ENCODE measurements around the gene FOLR1.
A peak's percentile ranks its signal among the peaks of the same experiment; 100 is the strongest.
"Not testable (repeated sequence)": the region's sequence is repeated elsewhere in the genome, so short reads cannot be mapped to it uniquely, and the experiment has no call there.

FOLR1 gene

DNA sequence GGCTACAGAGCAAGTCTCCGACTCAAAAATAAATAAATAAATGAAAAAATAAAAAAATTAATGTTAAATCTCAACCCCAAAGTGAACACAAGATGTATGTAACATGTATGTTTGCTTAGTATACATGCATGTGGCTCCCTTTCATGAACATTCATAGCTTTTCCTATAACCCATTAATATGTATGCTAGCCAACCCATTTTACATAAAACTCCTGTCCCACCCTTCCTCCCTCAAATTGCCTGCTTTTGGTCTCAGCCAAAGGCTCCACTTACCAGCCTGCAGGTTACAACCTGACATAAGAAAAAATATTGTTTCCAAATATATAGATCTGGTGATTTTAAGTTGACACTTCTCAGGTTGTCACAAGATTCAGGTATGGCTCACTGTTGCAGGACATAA is 3.7 kb upstream of the FOLR1 start:
- no peak for DNase-seq

DNA sequence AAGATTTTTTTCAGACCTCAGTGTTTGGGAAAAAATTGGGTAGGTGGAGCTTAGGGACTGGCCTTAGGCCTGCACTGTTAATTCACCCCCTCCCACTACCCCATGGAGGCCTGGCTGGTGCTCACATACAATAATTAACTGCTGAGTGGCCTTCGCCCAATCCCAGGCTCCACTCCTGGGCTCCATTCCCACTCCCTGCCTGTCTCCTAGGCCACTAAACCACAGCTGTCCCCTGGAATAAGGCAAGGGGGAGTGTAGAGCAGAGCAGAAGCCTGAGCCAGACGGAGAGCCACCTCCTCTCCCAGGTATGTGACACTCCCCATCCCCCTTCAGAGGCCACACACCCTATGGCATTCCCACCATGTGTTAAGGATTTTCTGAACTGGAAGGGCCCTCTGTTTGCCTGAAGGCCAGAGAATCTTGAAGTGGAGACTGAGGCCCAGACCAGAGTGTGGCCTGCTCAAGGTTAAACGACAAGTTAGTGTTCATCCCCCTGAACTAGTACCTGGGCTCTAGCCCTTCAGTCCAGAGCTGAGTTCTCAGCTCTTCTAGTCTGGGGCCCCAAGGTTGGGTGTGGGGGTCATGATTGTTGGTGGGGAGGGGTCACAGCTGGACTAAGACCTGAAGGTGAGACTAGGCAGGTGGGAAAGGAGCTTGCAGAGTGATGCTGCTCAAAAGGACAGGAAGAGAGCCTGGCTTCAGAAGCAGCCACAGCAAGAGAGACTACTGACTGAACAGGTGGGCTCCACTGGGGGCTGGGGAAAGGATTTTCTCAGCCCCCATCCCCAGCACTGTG is 2.3 kb upstream of the FOLR1 start:
- no peak for DNase-seq

DNA sequence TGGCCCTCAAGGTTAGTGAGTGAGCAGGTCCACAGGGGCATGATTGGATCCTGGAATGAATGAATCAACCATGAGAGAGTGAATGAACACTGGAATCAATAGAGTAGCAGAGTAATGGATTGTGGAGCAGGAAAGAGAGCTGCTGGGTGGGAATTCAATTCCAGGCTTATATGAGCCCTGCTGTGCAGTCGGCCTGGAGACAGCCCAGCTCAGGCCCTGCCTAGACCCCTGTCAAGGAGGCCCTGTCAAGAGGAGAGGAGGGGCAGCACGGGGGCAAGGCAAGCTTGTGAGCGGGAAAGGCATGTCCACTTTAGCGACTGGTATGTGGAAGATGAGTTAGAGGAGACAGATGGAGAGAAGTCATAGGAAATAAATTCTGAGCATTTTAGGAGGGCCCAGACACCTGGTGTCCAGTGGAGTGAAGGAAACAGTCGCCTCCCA is 1.3 kb upstream of the FOLR1 start:
- no peak for DNase-seq

DNA sequence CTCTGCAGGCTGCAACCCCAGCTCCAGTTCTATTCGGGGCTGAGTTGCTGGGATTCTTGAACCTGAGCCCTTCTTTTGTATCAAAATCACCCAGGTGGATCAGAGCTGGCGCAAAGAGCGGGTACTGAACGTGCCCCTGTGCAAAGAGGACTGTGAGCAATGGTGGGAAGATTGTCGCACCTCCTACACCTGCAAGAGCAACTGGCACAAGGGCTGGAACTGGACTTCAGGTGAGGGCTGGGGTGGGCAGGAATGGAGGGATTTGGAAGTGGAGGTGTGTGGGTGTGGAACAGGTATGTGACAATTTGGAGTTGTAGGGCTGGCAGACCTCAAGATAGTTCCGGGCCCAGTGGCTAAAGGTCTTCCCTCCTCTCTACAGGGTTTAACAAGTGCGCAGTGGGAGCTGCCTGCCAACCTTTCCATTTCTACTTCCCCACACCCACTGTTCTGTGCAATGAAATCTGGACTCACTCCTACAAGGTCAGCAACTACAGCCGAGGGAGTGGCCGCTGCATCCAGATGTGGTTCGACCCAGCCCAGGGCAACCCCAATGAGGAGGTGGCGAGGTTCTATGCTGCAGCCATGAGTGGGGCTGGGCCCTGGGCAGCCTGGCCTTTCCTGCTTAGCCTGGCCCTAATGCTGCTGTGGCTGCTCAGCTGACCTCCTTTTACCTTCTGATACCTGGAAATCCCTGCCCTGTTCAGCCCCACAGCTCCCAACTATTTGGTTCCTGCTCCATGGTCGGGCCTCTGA is 3.8 kb downstream of the FOLR1 start:
- no peak for DNase-seq

DNA sequence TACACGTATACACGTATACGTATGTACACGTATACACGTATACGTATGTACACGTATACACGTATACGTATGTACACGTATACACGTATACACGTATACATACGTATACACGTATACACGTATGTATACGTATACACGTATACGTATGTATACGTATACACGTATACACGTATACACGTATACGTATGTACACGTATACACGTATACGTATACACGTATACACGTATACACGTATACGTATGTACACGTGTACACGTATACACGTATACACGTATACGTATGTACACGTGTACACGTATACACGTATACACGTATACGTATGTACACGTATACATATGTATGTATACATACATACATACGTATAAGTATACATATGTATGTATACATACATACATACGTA is 9.5 kb downstream of the FOLR1 start:
- DNase-seq, result not testable (repeated sequence)

DNA sequence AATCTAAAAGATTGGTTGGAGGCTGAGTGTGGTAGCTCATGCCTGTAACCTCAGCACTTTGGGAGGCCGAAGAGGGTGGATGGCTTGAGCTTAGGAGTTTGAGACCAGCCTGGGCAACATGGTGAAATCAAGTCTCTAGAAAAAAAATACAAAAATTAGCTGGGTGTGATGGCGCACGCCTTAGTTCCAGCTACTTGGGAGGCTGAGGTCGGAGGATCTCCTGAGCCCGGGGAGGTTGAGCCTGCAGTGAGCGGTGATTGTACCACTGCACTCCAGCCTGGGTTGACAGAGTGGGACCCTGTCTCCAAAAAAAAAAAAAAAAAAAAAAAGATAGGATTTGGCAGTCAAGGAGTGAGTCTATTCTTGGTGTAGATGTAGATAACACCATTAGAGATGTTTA is 10.6 kb downstream of the FOLR1 start:
- no peak for DNase-seq

DNA sequence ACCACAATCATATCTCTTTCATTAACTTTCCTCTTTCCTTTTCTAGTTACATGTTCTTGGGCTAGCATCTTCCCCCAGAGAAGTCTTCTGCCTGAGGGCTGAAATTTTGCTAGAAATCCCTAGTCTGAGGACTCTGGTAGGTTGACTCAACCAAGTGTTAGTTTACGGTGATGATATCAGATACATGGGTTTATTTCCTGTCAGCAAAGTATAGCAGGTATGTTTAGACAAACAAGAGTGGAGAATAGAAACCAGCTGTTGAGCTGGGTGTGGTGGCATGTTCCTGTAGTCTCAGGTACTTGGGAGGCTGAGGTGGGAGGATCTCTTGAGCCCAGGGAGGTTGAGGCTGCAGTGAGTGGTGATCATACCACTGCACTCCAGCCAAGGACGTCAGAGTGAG is 11.2 kb downstream of the FOLR1 start:
- DNase-seq, result no peak

DNA sequence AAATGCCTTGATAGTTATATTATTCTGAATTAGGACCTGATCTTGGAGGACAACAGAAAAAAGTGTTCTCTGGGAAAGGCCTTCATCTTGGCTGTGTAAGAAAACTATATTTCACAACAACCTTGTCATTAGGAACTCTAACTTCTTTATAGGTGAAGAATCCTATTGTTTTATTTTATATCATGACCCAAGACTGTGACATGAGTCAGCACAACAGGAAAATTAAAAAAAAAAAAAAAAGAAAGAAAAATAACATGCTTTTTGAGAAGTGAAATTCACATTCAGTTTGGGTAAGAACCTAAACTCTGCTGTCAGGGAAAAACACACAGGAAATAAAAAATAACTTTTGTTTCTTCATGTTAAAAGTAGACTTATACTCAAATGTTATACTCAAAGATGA is 12.9 kb downstream of the FOLR1 start:
- DNase-seq, result no peak

DNA sequence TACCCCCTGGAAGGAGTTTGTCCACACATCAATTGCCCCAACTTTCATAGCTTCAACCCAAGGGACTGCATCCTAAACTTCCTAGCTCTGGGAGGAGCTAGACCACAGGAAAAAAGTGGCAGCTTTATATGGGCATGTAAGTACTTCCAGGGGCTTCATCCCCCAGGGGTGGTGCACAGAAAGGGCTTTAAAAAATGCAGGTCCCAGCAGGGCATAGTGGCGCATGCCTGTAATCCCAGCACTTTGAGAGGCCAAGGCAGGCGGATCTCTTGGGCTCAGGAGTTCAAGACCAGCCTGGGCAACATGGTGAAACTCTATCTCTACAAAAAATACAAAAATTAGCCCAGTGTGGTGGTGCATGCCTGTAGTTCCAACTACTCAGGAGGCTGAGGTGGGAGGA is 14.9 kb downstream of the FOLR1 start:
- DNase-seq, result not testable (repeated sequence)

DNA sequence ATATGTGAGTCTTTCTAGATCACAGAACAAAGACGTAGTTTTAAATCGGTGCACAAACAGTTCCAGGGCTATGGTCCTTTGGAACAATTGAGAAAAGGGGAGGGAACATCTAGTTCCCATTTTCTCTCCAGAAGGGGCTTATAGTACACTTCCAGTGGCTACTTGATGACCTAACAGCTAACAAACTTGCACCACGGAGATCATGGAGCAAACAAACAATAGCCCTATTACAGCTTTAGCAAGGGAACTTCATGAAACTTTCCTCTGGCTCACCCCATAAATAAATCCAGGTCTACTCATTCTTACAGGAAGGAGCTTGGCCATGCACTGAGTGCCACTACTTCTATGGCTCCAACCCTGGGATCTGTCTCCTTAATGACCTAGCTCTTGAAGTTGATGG is 16.3 kb downstream of the FOLR1 start:
- DNase-seq, result no peak

DNA sequence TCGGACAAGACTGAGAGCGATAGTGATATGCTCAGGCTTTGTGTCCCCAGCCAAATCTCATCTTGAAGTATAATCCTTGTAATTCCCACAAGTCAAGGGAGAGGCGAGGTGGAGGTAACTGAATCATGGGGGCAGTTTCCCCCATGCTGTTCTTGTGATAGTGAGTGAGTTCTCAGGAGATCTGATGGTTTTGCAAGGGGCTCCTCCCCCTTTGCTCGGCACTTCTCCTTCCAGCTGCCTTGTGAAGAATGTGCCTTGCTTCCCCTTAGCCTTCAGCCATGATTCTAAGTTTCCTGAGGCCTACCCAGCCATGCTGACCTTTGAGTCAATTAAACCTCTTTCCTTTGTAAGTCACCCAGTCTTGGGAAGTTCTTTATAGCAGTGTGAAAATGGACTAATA is 17.2 kb downstream of the FOLR1 start:
- DNase-seq, result no peak

DNA sequence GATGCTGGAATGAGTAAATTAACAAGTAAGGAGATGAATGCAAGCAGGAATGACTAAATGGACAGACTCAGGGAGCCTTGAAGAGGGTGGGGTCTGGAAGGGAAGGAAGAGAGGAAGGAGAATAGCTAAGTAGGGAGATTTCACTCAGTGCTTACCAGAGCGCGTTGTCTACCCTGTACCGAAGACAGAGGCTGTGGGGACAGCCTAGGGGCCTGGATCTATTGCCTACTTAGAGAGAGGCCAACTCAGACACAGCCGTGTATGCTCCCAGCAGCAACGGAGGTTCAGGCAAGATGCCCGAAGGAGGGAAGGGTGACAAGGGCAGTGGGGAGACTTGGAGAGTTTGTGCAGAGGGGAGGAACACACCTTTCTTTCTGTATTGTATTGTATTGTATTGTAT is 24.7 kb downstream of the FOLR1 start, which contains the start of gene FOLR2:
Gene FOLR2, plus strand, starts transcription at position 157 of the 400 bp plus-strand sequence. CDS start 1,791 bp downstream, outside the sequence.
- DNase-seq, result no peak

DNA sequence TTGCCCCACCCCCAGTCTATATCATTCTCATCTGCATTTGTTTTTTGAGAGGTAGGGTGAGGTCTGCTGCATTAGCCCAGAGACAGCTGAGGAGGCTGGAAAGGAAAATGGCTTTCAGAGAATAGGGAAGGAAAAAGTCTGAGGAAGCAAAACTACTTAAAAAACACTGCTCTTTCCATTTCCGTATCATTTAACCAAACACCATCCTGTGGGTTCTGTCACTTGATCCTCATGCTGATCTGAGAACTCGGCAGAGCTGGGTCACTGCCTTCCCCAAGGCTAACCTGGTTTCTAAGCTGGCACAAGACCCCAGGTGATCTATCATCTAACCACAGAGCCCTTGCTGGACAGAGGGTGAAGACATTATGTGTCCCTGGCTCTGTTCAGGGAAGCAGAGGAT is 25.9 kb downstream of the FOLR1 start:
- no peak for DNase-seq

DNA sequence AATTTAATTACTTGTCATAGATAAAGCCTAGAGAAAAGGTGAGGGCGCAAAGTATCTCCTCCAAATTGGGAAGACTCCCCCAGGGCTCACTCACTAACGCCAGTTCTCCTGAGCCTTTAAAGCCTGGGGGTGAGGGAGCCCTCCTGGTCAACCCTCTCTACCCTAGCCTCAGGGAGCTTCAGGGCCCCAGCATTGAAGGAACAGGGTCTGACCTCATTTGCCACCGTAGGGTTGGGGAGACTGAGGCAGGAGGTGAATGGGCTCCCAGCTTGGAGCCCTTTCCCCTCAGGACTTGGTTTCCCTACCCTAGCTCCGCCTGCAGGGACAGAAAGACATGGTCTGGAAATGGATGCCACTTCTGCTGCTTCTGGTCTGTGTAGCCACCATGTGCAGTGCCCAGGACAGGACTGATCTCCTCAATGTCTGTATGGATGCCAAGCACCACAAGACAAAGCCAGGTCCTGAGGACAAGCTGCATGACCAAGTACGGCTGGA is 26.4 kb downstream of the FOLR1 start:
- DNase-seq, result no peak

DNA sequence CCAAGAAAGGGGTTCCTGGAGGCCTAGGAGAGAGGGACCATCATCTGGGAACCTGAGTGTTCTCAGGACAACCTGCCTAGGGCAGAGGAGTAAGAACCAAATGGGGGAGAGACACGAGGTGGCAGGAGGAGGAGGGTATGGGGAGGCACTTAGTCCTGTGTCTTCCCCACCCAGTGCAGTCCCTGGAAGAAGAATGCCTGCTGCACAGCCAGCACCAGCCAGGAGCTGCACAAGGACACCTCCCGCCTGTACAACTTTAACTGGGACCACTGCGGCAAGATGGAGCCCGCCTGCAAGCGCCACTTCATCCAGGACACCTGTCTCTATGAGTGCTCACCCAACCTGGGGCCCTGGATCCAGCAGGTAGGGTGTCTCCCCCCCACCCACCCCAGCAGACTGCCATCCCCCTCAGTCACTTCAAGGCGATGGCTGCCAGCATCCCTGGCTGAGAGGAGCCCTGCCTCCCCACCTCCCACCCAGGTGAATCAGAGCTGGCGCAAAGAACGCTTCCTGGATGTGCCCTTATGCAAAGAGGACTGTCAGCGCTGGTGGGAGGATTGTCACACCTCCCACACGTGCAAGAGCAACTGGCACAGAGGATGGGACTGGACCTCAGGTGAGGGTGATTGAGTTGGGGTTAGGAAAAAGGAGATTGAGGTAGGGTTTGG is 28.9 kb downstream of the FOLR1 start:
- DNase-seq, result no peak

DNA sequence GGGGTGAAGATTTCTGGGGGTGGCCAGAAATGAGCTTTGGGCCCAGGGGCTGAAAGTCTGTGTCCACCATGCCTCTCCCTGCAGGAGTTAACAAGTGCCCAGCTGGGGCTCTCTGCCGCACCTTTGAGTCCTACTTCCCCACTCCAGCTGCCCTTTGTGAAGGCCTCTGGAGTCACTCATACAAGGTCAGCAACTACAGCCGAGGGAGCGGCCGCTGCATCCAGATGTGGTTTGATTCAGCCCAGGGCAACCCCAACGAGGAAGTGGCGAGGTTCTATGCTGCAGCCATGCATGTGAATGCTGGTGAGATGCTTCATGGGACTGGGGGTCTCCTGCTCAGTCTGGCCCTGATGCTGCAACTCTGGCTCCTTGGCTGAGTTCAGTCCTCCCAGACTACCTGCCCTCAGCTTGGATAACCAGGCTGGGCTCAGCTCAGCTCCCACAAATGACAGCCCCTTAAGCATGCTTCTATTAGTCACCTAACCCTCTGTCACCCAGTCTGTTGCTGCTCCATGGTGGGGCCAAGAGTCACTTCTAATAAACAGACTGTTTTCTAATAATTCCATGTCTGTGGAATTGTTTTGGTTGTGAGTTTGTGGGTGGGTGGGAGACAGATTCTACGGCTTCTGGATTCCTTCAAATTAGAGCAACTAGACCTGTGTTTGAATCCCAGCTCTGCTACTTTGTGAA is 29.6 kb downstream of the FOLR1 start:
- DNase-seq, result no peak

DNA sequence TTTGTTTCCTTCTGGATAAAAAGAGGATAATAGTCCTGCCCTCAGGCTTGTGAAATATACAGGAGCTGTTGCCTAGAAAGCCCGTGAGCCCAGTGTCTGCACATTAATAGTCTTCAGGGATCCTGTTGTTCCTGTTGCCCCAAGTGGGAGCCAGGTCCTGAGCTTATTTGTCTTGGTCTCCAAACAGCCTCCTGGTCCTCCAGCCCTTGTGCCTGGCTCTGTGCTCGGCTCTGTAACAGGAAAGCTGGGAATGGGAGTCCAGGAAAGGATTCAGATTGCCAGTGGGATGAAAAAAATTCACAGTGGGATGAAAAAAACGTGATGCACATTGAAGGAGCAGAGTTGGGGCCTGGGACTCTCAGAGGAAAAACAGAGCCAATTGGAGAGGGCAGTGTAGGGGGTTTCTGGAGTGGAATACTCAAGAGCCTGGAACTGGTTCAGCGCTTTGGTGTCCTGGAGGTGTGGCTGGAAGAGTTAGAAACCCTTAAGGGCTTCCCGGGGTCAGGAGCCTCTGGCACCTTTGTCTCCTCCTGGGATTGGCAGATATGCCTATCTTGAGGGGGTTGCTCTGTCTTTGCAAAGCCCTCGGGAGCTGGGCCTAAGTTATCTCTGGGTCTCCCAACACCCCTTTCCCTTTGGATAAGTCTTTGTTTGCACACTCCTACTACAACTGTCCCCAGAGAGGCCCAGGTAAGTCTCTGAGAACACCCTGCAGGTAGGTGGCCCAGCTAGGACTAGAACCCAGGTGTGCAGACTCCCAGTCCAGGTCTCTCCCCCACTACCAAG is 30.4 kb downstream of the FOLR1 start:
- DNase-seq, result no peak

DNA sequence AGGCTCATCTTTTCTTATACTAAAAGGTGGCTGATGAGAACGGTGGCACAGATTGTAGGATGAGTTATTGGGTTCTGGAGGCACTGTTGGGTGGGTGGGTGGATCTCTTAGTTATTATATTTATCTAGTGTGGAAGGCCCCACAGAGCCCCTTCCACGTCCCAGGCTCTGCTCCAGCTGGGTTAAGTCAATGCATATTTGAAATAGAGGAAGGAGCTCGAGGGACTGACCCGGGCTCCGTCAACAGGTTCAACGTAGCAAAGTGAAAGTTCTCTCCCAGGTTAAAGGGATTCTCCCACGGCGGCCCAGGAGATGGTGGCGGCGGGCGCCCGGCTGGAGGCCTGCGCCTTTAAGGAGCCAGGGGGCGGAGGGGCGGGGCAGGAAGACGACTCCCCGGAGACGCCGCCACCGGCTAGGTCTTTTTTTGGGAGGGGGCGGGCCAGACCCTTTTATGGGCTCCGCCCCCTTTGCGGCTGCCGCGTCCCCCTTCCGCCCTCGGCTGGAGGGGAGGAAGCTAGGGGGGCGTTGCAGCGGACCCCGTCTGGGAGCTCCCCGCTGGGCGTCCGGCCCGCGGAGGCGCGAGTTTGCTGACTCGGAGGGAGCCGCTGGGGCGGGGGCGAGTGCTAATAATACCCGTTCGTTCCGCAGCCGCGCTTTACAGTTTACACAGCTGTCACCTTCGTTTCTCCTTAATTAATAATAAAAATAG is 31.1 kb downstream of the FOLR1 start:
- DNase-seq, result peak; percentile 96

DNA sequence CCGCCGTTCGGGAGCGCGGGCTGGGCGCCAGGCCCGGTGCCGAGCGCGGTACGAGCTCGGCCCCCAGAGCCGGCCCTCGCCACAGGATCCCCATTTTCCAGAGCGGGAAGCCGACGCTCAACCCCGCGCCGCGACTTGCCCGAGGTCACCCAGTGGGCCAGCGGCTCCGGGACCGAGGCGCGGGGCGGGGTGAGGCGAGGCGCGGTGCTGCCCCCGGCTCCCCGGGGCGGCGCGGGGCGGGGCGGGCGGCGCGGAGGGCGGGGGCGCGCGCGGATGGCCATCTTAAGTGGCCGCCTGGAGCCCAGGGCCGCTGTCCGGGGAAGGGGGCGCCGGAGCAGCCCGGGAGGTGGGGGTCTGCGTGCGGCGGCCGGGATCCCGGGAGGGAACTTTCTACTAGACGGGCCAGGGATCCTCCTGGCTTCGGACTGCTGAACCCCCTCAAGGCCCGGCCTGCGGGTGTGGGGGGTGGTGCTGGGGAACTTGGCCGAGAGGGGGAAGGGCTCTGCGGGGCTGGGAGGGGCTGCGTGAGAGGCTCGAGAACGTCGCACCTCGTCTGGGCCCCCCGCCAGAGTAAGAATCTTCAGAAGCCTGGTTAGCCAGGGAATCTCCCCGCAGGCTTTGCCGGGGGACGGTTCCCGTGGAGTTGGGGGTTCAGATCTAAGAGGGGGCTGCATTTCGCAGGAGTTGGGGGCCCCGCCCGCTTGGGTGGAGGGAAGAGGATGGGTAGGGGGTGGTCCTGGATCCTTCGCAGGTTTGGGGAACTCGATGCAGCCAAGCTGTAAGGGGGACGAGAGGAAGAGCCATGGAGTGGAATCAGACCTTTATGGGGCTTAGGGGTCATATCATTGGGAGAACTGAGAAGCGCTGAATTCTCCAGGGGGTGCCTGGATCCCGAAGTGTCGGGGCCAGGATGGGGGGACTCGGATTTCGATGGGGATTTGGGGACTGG is 31.9 kb downstream of the FOLR1 start:
- DNase-seq, result peak; percentile 65
